ENCODE data around the gene OPHN1. TPM values are rescaled to one million over a fixed set of nuclear protein-coding genes. Genes with fewer than 3 reads are reported as not detected.
"Not testable (repeated sequence)": the region's sequence is repeated elsewhere in the genome, so short reads cannot be mapped to it uniquely, and the experiment has no call there.

OPHN1 gene
- total RNA-seq, 4 donors from 2014 or later, result 5.1 to 11.2 (median 8.0) TPM

DNA sequence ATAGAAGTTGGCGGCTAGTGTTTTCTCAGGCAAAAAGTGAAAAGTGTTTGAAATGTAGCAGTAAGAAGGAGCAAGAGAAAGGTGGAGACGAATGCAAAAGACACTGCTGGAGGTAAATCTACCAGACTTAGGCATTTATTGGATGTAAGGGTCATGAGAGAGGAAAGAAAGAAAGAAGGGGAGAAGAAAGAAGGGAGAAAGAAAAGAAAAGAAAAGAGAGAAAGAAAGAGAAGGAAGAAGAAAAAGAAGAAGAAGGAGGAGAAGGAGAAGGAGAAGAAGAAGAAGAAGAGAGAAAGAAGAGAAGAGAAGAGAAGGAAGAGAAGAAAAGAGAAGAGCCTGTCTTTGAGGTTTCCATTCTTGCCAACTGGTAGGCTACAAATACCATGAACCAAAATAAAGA is 31.2 kb downstream of the OPHN1 start:
- TF ChIP-seq EP300 (IDR thresholded peaks at IDR 0.05) (no peak), POLR2A (IDR thresholded peaks at IDR 0.05; ENCODE audit: low read depth) (no peak), POLR2AphosphoS5 (IDR thresholded peaks at IDR 0.05) (no peak)
- Histone ChIP-seq H3K36me3 (no peaks in the 10 kb centered on the region), H3K4me1 (no peaks in the 10 kb centered on the region), H3K9me3 (no peaks in the 10 kb centered on the region), H3K4me3 (no peak overlapping the region), H3K27me3 (no peaks in the 10 kb centered on the region), H3K27ac (replicated peaks in 1 of 4) (no peak overlapping the region)
- intact Hi-C loops (cut with DNase I), result no loop called here
- no peak for DNase-seq (ENCODE audit: extremely low spot score)
- WGBS, result 75% methylated on average over 2 of the region's 2 CpGs

DNA sequence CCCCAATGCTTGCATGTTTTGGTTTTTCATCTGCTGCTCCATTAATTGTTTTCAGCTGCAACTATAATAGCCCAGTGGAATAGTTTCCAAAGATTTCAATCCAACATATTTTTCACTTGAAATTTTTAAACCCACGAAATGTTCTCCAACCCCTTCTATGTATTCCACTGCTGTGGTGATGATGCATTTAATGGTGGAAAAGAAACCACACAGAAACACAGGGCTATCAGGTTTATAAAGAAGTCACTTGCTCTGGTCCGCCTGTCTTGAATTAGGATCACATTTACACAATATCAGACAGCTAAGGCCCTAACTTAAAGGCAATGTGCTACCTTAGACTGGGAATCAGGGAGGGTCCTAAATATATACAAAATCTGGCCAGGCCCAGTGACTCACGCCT is 35.0 kb downstream of the OPHN1 start:
- Histone ChIP-seq H3K27ac (replicated peaks in 1 of 4) (no peak overlapping the region), H3K4me3 (no peak overlapping the region), H3K27me3 (no peaks in the 10 kb centered on the region), H3K9me3 (no peaks in the 10 kb centered on the region), H3K4me1 (no peaks in the 10 kb centered on the region), H3K36me3 (no peaks in the 10 kb centered on the region)
- TF ChIP-seq POLR2A (IDR thresholded peaks at IDR 0.05; ENCODE audit: low read depth), result no peak
- TF ChIP-seq CTCF (IDR thresholded peaks at IDR 0.05), result no peak
- TF ChIP-seq POLR2AphosphoS5 (IDR thresholded peaks at IDR 0.05), result no peak
- TF ChIP-seq EP300 (IDR thresholded peaks at IDR 0.05), result no peak
- intact Hi-C loops (cut with DNase I), result no loop called here
- DNase-seq (ENCODE audit: extremely low spot score), result no peak
- 65% methylated on average over 3 of the region's 3 CpGs for WGBS

DNA sequence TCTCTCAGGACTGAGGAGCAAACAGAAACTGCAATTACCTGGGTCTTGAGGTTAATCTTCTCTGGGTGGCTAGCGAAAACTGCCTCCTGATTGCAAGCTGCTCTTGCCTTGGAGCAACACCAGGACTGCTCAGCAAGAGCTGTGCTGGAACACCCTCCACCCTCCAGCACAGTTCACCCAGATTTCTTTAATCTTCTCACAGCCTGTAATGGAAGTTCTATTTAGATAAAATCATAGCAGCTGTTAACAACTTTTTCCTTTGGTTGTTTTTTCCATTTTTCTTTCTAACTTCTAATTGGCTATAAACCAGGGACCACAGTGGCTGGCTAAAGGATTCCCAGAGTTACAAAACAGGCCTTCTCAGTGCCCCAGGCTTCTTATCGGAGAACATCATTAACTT is 36.3 kb downstream of the OPHN1 start:
- TF ChIP-seq CTCF (IDR thresholded peaks at IDR 0.05) (no peak), POLR2A (IDR thresholded peaks at IDR 0.05; ENCODE audit: low read depth) (no peak), EP300 (IDR thresholded peaks at IDR 0.05) (no peak), POLR2AphosphoS5 (IDR thresholded peaks at IDR 0.05) (no peak)
- no peak overlapping the region for H3K27ac ChIP-seq (replicated peaks in 1 of 4)
- no peaks in the 10 kb centered on the region for H3K27me3 ChIP-seq
- no peak overlapping the region for H3K4me3 ChIP-seq
- H3K9me3 ChIP-seq, result no peaks in the 10 kb centered on the region
- intact Hi-C loops (cut with DNase I), result no loop called here
- WGBS, result 55% methylated on average over 2 of the region's 2 CpGs
- no peaks in the 10 kb centered on the region for H3K36me3 ChIP-seq
- DNase-seq (ENCODE audit: extremely low spot score), result no peak
- H3K4me1 ChIP-seq, result no peaks in the 10 kb centered on the region

DNA sequence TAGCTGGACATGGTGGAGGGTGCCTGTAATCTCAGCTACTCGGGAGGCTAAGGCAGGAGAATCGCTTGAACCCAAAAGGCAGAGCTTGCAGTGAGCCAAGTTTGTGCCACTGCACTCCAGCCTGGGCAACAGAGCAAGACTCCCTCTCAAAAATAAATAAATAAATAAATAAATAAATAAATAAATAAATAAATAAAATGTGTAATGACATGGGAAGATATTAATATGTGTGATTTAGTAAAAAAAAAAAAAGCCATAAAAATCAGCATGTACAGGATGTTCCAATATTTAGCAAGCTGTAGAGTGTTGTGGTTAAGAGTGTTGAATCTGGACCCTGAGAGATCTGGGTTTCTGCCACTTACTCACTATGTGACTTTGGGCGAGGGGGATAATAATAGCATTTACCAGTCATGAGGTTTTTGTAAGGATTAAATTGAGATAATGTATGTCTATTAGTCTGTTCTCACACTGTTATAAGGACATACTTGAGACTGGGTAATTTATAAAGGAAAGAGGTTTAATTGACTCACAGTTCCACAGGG is 43.8 kb downstream of the OPHN1 start:
- H3K27ac ChIP-seq (replicated peaks in 1 of 4), result not testable (repeated sequence)
- 89% methylated on average over 3 of the region's 3 CpGs for WGBS

DNA sequence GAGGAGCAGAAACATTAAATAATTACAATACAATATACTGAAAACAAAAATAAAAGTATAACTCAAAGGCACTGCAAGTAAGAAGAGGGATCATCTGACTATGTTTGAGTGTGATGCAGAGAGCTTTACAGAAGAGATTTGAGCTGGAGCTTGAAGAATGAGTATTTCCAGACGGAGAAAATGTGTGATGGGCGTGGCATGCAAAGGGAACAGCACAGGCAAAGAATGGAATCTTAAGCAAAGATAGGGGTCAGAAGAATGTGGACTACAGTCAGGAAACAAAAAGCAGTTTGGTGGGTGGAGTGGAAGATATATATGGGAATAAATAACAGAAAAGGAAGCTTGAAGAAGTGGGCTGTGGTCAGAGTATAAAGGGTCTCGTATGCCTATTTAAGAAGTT is 45.5 kb downstream of the OPHN1 start:
- no peak overlapping the region for H3K4me3 ChIP-seq
- no peaks in the 10 kb centered on the region for H3K9me3 ChIP-seq
- DNase-seq (ENCODE audit: extremely low spot score), result no peak
- H3K27me3 ChIP-seq, result no peaks in the 10 kb centered on the region
- H3K27ac ChIP-seq (replicated peaks in 1 of 4), result no peak overlapping the region
- WGBS, result 78% methylated on average over 3 of the region's 3 CpGs
- TF ChIP-seq CTCF (IDR thresholded peaks at IDR 0.05) (no peak), POLR2AphosphoS5 (IDR thresholded peaks at IDR 0.05) (no peak), EP300 (IDR thresholded peaks at IDR 0.05) (no peak), POLR2A (IDR thresholded peaks at IDR 0.05; ENCODE audit: low read depth) (no peak)
- no peaks in the 10 kb centered on the region for H3K36me3 ChIP-seq
- intact Hi-C loops (cut with DNase I), result no loop called here
- no peaks in the 10 kb centered on the region for H3K4me1 ChIP-seq

More for the DNA sequence above, 43.8 kb downstream of the OPHN1 start:
- intact Hi-C loops (cut with DNase I); H3K4me3 ChIP-seq; H3K4me1 ChIP-seq; H3K36me3 ChIP-seq; DNase-seq (ENCODE audit: extremely low spot score); H3K27me3 ChIP-seq; H3K9me3 ChIP-seq: not testable (repeated sequence)

DNA sequence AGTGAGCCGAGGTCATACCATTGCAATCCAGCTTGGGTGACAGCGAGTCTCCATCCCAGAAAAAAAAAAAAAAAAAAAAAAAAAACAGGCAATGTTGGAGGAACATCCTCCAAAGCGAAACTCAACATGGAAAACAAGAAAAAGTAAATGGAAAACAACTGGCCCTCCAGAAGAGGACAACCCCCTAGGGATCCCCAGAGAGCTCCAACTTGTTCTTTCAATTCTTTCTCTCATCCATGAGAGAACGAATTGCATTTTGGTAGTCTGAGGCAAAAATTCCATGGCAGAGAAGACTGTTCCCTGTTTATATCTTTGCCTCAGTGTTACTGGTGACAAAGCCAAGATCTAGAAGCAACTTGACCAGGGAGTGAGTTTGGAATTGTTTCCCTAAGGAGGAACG is 49.8 kb downstream of the OPHN1 start:
- intact Hi-C loops (cut with DNase I), result no loop called here
- no peak for TF ChIP-seq POLR2AphosphoS5 (IDR thresholded peaks at IDR 0.05)
- no peak for TF ChIP-seq CTCF (IDR thresholded peaks at IDR 0.05)
- no peak for TF ChIP-seq EP300 (IDR thresholded peaks at IDR 0.05)
- TF ChIP-seq POLR2A (IDR thresholded peaks at IDR 0.05; ENCODE audit: low read depth), result no peak

DNA sequence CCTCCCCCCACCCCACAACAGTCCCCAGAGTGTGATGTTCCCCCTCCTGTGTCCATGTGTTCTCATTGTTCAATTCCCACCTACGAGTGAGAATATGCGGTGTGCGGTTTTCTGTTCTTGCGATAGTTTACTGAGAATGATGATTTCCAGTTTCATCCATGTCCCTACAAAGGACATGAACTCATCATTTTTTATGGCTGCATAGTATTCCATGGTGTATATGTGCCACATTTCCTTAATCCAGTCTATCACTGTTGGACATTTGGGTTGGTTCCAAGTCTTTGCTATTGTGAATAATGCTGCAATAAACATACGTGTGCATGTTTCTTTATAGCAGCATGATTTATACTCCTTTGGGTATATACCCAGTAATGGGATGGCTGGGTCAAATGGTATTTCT is 55.7 kb downstream of the OPHN1 start:
- intact Hi-C loops (cut with DNase I); H3K4me1 ChIP-seq: not testable (repeated sequence)

More for the DNA sequence above, 49.8 kb downstream of the OPHN1 start:
- no peak overlapping the region for H3K4me3 ChIP-seq
- H3K27ac ChIP-seq (replicated peaks in 1 of 4), result no peak overlapping the region
- H3K36me3 ChIP-seq, result no peaks in the 10 kb centered on the region
- no peaks in the 10 kb centered on the region for H3K27me3 ChIP-seq
- H3K4me1 ChIP-seq, result no peaks in the 10 kb centered on the region
- 60% methylated on average over 5 of the region's 5 CpGs for WGBS
- no peak for DNase-seq (ENCODE audit: extremely low spot score)
- H3K9me3 ChIP-seq, result no peaks in the 10 kb centered on the region

More for the DNA sequence above, 55.7 kb downstream of the OPHN1 start:
- 94% methylated on average over 5 of the region's 5 CpGs for WGBS
- not testable (repeated sequence) for H3K36me3 ChIP-seq; H3K27ac ChIP-seq (replicated peaks in 1 of 4); H3K9me3 ChIP-seq; DNase-seq (ENCODE audit: extremely low spot score); H3K27me3 ChIP-seq; H3K4me3 ChIP-seq
